Activated CD4-positive, alpha-beta T cell treated with anti-CD3 and anti-CD28 coated beads, Interleukin-2, Interleukin-6, amounts not matched to agents 100 ng/mL and 50 ng/mL, durations not matched to agents 16 hours and 8 hours (primary cell): Measurements from ENCODE around the gene RALY.

Experiments
- DNase-seq: peaks from one replicate; pipeline ENCODE4 v3.0.0-alpha.2; 2020

RALY gene

DNA sequence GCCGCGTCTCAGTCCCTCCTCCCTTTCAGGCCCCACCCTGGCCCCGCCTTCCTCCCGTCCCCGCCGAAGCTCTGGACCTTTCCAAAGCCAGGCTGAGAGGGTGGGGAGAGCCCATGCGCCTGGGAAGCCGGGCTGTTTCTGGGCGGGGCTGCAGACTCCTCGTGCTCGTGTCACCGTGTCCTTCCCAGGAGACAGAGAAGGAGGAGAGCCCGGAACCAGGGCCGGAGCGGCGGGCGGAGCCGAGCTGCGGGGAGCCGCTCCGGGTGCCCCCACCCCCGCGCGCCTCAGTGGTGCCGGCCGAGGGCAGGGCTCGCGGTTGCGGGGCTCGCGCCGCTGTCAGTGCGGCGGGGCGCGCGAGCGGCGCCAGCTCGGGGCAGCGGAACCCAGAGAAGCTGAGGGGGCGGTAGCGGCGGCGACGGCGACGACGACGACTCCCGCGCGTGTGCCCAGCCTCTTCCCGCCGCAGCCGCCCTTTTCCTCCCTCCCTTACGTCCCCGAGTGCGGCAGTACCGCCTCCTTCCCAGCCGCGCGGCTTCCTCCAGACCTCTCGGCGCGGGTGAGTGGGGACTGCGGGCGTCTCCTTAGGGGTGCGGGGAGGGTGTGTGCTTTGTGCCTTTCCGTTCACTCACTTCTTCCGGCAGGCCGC lies at the start of gene RALY:
RALY (plus strand) TSS at position 336 of the 646 bp plus-strand sequence. CDS start 78,164 bp downstream, outside the sequence.
- peak; percentile 96 for DNase-seq

DNA sequence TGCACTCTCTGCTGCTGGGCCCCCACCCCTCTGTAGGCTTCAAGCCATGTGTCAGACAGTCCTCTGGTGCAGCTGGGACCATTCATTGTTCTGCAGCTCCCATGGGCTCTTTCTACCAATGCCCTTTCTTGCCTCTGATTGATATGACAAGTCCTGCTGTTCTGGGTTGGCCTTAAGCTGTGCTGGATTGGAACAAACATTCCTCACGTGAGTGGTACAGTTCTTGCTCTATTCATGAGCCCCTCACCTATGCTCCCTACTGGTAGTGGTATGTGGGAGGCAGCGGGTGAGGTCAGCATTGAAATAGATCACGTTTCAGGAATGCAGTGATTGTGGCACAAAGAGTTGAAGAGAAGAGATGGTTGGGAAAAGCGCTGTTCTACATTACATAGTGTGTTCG lies 48.8 kb upstream of the RALY start:
- no peak for DNase-seq

DNA sequence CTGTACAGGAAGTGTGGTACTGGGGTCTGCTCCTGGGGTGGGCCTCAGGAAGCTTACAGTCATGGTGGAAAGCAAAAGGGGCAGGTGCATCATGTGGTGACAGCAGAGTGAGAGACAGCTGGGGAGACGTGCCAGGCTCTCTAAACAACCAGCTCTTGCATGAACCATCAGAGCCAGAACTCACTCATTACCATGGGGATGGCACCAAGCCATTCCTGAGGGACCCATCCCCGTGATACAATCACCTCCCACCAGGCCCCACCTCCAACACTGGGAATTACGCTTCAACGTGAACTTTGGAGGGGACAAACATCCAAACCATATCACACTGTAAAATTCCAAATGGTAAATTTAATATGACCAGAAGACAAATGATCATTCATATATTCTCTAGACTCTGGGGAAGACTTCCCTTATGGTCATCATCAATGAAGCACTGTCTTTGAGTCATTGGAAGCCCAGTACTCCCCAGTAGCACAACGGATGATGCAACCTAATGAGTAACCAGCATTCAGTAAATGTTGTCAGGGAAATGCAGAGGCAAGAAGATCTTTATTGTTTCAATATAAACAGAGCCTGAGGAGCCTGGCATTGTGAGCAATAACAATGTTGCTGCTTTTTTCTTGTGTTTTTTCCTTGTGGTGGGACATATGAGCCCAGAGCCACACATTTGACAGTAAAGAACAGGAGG lies 48.2 kb upstream of the RALY start:
- DNase-seq: no peak

DNA sequence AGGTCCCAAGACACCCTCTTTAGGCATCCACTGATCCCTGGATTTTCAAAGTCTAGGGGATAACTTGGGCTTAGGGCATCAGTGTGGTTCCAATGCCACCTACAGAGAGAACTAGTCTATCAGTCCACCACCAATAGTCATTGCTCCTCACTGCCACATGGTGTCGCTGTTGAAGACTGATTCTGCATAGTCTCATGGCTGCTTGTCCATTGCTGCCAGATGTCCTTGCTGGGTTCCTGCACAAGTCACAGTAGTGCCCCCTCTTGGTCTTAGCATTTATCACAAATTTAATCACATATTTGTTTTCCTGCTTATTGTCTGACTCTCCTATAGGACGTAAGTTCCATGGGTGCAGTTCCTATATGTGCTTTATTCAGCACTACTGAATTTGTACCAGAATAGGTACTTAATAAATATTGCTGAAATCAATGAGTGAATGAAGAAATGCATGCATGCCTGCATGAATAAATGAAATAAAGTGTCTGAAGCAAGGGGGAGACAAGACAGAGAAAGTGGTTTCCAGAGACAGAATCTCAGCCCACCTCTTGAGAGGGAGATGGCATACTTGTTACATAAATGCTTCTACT lies 45.9 kb upstream of the RALY start:
- DNase-seq: peak; percentile 54

DNA sequence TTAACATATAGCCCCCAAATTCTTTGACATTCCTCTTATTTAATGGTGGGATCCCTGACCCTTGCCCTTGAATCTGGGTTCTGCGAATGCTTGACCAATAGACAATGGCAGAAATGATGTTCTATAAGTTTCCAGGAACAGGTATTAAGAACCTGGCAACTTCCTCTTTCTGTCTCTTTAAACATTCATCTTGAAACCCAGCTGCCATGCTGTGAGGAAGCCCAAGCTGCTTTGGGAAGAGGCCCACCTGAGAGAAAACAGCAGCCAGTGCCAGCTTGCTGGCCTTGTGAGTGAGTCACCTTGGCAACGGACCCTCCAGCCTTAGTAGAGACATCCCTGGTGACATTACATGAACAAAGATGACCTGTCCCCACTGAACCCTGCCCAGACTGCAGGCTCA lies 45.2 kb upstream of the RALY start:
- DNase-seq: no peak

DNA sequence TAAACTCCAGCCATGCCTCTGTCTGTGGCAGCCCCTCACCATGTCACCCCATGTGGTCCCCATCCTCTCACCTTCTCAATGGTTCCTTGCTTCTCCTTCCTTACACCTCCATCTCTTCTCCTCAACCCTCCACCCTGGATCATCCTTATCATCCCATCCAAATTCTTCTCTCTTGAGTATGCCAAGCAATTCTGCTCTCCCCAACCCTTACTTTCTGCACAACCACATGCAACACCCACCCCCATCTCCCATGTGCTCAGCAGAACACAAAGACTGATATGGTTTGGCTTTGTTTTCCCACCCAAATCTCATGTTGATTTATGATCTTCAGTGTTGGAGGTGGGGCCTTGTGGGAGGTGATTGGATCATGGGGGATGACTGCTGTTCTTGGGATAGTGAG lies 42.5 kb upstream of the RALY start:
- no peak for DNase-seq

DNA sequence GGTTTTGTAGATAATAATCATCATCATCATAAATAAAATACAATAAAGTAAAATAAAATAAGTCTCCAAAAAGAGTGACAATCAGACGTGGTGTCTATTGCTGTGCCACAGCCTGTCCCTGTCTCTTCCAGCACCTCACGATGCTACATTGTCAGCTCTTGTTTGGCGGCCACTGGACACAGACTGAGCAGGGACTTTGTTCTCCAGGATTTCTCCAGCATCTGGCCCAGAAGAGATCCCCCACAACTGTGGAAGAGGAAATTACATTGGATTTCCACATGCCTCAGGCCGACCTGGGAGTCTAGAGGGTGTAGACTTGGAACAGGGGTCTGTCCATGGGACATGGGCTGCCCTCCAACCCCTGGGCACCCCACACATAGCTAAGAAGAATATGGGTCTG lies 39.2 kb upstream of the RALY start:
- no peak for DNase-seq

DNA sequence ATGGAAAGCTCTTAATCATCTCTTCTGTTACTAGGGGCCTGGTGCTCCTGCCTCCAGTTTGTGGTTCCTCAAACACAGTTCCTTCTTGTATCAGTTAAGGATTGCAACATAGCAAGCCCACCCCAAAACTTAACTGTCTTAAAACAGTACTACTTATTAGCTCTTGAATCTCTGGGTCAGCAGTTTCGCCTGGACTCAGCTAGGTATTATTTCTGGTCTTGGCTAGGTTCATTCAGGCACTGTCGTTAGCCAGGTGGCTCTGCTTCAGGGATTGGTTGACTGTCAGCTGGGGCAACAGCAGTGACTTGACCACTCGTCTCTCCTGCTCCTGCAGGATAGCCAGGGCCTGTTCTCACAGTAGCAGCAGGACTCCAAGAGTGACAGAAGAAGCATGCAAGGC lies 30.0 kb upstream of the RALY start:
- no peak for DNase-seq

DNA sequence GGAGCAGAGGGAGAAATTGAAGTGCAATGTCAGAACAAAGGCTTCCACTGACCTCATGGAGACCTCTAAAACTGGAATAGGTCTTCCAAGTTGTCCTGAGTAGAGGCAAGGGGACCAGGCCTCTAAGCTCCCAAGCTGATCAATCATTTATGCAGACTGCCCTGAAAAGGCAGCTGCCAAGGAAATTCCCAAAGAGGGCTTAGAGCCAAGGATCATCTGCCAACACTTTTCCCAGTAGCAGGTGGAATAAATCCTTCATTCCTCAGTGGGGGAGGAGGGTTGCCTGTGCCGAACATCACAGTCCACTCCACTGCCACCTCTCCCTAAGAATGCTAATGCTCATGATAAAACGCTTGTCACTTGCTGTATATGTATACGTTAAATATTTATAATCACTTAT lies 29.3 kb upstream of the RALY start:
- DNase-seq: no peak

DNA sequence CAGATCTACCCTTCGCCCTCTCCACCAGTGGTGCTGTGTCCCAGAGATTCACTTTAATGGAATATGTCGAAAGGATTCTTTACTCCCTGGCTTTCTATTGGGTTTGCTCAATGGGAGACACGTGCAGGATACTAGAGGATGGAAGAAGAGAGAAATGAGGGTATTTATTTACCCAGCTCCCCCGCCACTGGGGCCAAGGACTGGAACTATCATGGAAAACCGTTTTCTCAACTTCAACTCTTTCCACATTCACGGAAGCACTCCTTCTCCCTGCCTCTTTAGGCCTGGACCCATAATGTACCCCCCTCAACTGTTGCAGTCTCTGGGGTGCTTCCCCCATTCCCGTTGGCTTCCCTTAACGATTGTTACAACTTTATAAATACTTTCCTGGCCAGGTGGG lies 26.6 kb upstream of the RALY start:
- no peak for DNase-seq

DNA sequence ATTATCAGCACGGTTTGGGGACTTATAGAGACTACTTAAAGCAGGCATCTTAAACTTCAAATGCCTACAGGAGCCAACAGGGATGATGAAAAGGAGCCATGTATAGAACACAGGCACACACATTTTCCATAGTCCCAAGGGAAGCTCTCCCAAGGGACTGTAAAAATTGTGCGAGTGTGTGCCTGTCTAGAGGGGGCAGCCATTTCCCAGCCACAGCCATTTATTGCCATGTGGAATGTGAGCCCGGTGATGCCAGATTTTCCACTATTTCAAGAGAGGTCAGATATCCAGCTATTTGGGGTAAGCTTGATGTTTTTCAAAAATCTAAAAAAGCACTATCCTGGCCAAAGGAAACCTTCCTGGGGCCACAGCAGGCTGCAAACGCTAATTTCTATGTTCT lies 24.1 kb upstream of the RALY start:
- DNase-seq: no peak

DNA sequence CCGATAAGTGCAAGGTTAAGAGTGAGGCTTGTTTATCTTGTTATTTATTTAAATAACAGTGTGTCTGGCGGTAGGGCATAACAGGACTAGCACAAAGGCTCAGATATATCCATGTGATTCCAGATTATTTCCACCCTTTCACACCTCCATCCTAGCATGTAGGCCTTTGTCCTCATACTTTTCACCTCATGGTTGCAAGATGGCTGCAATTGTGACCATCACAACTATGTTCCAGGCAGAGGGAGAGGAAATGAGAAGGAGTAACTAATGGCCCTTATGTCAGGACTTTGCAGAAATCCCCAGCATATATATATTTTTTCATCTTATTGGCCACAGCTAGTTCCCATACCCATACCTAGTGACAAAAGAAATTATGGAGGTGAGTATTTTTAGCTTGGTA lies 23.5 kb upstream of the RALY start:
- no peak for DNase-seq

DNA sequence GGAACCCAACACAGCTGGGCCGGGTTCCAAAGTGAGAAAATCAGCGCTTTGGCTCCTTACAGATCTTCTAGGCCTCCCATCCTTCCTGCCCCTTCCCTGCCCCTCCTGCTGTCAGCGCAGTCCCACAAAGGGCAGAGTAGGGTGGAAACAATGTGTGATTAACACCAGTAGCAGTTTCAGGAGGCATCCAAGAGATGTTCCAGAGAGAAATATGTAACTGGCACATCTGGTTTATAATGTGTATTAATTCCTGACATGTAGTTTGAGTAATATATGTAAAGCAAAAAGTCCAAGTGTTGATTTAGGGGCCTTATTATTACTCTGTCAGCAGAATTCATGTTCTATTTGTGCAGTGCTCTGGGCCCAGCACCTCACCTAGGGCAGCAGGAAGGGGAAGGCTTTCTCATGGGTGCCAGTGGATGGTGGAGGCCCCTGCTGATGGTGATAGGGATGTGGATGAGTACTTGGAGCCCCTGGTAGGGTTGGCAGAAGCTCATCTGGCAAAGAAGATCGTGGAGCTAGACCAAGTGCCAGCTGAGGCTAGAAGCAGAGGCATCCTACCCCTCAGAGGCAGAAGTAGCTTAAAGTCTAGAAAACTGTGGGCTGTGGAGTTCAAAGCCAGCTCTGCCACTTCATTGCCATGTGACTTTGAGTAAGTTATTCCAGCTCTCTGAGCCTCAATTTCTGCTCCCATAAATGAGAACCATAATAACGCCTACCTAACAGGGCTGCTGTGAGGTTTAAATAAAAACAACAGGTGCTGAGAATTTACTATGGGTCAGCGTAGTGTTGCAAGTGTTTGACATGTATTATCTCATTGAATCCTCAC lies 22.4 kb upstream of the RALY start:
- DNase-seq: no peak

DNA sequence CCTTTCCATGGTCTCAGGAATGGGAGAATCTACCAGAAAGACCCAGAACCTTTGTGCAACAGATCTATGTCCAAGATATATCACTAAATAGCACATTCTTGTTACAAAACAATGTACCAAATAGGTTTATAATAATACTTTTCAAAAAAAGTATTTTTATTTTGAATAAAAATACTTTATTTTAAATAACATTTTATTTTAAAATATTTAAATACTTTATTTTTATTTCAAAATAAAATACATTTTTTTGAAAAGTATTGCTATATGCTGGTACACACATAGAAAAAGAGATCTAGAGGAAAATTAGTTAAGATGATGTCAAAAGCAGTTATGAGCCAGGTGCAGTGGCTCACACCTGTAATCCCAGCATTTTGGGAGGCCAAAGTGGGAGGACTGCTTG lies 16.8 kb upstream of the RALY start:
- no peak for DNase-seq

DNA sequence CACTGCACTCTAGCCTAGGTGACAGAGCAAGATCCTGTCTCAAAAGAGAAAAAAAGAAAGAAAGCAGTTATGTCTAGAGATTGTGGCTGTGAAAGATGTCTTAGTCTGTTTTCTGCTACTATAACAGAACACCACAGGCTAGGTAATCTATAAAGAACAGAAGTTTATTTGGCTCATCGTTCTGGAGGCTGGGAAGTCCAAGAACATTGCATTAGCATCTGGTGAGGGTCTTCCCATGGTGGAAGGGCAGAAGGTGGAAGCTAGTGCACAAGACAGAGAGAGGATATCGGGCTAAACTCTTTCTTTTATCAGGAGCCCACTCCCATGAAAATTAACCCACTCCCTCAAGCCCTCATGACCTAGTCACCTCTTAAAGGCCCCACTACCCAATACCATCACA lies 16.2 kb upstream of the RALY start:
- DNase-seq: no peak

DNA sequence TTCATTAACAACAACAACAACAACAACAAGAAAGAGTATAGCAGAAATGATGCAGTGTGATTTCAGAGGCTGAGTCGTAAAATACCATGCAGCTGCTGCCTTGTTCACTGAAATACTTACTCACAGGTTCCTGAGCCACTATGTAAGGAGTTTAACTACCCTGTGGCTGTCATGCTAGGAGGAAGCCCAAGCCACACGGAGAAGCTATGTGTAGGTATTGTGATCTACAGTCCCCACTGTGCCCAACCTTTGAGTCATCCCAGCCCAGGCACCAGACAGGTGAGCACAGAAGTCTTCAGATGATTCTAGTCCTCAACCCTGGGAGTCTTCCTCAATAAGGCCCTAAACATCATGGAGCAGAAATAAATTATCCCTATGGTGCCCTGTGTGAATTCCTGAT lies 14.6 kb upstream of the RALY start:
- no peak for DNase-seq

DNA sequence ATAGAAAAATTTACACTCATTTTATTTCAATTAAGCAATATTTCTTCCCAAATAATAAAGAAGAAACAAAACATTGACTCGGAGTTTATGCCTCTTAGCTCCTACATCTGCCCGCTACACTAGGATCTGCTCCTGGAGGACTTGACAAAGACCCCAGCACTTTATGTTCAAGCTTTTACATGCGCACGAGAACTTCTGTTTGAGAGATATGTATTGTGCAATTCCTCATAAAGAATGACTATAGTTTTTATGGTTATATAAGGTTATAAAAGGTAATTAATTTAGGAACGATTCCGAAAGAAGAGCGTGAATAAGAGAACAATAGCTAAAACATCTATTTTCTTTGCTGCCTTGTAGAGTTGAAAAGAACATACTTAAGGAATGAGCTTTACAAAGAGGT lies 12.4 kb upstream of the RALY start:
- DNase-seq: no peak

DNA sequence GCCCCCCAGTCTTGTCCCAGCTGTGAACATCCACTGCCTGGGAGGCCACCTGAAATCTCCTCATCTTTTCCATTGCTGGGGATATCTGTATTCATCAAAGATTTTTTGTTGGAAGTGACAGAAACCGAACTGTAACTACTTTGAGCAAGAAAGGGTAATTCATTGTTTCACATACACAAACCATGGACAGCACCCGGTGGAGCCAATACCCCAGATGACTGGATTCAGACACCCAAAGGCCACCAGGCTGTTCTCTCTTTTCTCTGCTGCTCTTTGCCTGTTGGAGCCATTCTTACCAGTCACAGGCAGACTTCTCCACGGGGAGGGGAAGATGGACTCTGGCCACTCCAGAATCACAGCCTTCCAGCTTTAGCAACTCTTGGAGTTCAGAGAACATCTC lies 11.7 kb upstream of the RALY start:
- no peak for DNase-seq

DNA sequence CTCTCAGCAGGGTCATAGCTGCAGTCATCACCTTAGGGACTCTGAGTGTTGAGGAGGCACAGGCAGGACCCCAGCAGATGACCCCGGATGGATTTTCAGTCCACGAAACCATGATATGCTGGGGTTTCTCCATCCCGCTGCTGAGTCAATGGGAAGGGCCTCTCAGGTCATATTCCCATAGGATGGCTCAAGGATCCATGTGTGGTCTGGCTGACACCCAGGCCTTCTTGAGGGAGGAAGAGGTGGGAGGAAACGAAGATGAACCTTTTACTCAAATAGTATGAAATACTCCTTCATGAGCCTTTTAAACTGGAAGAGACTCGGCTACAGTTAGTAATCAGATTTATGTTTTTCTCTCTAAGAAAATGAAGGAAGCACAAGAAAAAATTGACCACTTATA lies 10.3 kb upstream of the RALY start:
- DNase-seq: no peak

DNA sequence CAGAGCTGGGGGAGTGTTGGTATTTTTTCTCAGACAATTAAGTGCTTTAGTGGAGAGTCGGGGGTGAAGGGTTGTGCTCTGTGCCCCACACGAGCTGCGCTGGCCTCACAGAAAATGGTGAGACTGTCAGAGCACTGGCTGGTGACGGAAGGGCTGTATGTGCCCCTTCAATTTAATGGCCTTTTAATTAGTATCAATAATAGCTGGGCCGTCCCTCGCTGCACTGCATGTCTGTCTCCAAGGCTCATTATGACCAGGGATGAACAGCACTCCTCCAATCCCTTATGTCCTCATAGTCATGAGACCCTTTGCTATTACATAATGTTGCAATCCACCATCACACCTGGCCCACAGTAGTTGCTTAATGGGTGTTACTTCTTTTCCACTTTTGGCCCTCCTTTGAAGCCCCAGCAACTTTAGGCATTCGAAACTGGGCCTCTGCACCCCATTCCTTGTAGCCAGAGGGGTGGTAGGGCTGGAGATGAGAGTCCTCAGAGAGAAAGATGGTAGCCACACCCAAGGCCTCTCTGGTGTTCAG lies 9.5 kb upstream of the RALY start:
- DNase-seq: no peak

DNA sequence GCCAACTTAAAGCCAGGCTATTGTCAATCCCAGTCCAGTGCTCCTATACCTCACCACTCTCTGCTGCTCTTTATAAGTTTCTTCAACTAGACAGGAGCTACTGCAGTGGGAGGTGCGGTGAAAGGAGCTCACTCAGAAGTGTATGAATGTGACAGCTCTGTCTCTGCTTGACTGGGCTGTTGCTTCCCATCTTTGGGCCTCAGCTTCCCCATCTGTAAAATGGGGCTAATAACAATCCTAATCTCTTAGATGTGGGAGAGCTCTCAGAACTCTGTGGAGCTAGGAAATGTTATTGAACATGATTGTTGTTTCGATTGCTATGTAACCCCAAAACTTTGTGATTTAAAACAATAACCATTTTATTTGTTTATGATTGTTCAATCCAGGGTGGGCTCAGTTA lies 8.4 kb upstream of the RALY start:
- no peak for DNase-seq

DNA sequence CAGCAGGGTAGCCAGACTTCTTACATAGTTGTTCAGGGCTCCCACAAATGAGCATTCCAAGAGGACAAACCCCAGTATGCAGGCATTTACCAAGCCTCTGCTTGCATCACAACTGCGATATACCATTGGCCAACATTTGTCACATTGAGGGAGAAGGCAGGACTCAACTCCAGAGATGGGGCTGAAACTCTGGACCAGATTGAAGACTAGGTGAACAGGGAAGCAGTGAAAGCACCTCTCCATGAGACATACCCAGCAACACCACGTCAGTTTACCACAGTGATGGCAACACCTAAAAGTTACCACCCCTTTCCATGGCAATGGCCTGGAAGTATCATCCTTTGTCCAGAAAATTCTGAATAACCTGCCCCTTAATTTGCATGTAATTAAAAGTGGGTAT lies 7.9 kb upstream of the RALY start:
- no peak for DNase-seq

DNA sequence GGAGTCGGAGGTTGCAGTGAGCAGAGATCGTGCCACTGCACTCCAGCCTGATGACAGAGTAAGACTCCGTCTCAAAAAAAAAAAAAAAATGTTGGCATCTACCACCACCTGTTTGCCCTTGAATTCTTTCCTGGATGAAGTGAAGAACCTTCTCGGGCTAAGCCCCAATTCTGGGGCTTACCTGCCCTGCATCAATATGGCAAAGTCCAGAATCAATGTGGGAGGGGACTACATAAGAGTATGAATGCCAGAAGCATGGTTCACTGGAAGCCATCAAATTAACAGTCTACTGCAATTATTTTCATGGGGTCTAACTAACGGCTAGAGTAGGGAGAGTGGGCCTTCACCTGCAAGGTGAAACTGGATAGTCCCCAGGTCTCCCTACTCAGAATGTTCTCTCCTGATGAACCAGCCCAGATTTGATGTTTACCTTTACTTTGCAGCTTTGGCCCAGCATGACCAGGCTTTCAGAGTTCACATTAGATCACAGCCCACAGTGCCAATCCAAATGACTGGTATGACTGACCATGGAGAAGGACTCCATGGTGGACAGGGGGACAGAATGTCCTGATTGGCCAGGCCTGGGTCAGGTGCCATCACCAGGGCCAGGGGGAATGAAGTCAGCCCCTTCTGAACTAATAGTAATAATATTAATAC lies 7.0 kb upstream of the RALY start:
- DNase-seq: no peak
